Omental fat pad (tissue), 4 donors: ENCODE measurements around the gene CEP135. TPM values are rescaled to one million over a fixed set of nuclear protein-coding genes. Genes with fewer than 3 reads are reported as not detected.
"Not testable (repeated sequence)": the region's sequence is repeated elsewhere in the genome, so short reads cannot be mapped to it uniquely, and the experiment has no call there.

ENCODE experiments used
- ATAC-seq: fragments of 150-250 bp; one replicate; pipeline ENCODE4 v1.9.1; 2016; ENCODE audit warnings: mild to moderate bottlenecking, moderate library complexity; ENCODE audit not compliant: low FRiP score
- DNase-seq: peaks from one replicate; pipeline ENCODE4 v3.0.0-alpha.2; 2019; ENCODE audit warnings: low spot score
- CTCF ChIP-seq, 3 donors: fragments of 450-650 bp; IDR thresholded peaks; one replicate each; pipeline ENCODE4 v1.5.1; 2016 to 2017; ENCODE audit warnings: antibody characterized with exemption in 3 of 3, mild to moderate bottlenecking in 3 of 3, moderate library complexity in 2 of 3
- total RNA-seq, 4 donors: library from RNA; depleted of rRNA; stranded (reverse); fragments of >200 nt; gene quantifications; one replicate each; pipeline ENCODE4 v1.1.0, GENCODE V29; 2016

The CEP135 gene
- total RNA-seq, 4 donors from 2014 or later, result 5.1 to 12.9 (median 8.1) TPM

GRCh38 chr4:56058555-56058954, 109.8 kb downstream of the CEP135 start:
- no peak for ATAC-seq
- no peak for TF ChIP-seq CTCF (IDR thresholded peaks at IDR 0.05)
- DNase-seq, result no peak

DNA sequence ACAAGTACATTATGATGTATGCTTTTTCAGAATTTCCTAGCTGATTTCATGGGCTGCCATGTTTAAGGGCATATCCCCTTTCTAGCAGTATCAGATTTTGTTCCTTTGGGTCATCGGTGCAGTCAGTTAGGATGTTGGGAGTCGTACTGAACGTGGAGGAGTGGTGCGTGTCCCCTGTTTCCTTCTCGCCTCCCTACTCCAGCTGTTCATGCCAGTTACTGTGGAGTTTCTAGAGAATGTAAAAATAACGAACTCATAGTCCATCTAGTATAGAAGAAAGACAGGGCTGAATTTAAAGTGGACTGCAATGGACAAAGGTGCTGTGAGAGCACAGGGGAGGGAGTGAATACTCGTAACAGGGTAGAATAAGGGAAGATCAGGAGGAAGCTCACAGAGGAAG, 111.3 kb downstream of the CEP135 start:
- ATAC-seq (no peak), DNase-seq (no peak)
- no peak for TF ChIP-seq CTCF (IDR thresholded peaks at IDR 0.05)

- ATAC-seq, result no peak
- DNase-seq, result no peak
- no peak for TF ChIP-seq CTCF (IDR thresholded peaks at IDR 0.05)
These were observed 113.4 kb downstream of the CEP135 start for GRCh38 chr4:56062106-56062505.

DNA sequence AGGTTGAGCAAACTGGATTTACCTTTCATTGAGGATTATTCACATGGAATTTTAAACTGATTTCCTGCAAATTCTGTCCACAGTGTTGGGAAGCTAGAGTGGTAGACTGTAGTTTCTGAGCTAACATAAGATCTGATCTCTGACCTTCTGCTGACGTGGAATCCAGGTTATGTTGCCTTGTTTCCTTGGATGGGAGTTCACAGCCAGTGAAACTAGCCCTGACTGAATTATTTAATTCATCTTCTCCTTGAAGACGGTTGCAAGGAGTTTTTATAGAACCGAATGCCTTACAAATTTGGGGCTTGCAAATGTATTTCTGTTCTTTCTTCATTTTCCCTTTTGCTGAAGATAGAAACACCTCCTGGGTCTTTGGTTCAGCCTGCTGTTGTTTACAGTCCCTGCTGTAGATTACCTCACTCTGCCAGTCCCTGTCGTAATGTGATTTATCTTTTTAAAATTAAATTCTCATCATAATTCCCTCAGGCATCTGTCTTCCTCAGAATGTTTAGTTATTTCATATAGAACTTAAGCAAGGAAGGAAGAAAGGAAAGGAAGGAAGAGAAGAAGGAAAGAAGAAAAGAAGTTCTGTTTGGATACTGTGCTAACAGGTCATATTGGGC, 113.9 kb downstream of the CEP135 start:
- ATAC-seq, result no peak

GRCh38 chr4:56066493-56066892, 117.7 kb downstream of the CEP135 start:
- ATAC-seq (no peak), DNase-seq (no peak)
- no peak for TF ChIP-seq CTCF (IDR thresholded peaks at IDR 0.05)

More for the DNA sequence above, 113.9 kb downstream of the CEP135 start:
- no peak for TF ChIP-seq CTCF (IDR thresholded peaks at IDR 0.05)
- no peak for DNase-seq

- DNase-seq (no peak), ATAC-seq (no peak)
- TF ChIP-seq CTCF (IDR thresholded peaks at IDR 0.05), result no peak
These were observed 119.1 kb downstream of the CEP135 start for GRCh38 chr4:56067826-56068225.

DNA sequence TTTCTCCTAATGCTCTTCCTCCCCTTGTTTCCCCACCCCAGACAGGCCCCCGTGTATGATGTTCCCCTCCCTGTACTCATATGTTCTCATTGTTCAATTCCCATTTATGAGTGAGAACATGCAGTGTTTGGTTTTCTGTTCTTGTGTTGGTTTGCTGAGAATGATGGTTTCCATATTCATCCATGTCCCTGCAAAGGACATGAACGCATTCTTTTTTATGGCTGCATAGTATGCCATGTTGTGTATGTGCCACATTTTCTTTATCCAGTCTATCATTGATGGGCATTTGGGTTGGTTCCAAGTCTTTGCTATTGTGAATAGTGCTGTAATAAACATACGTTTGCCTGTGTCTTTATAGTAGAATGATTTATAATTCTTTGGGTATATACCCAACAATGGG, 124.0 kb downstream of the CEP135 start:
- ATAC-seq, DNase-seq: not testable (repeated sequence)
